Hepatocyte (in vitro differentiated cells): ENCODE measurements around the gene PHYKPL.

ENCODE experiments used
- CTCF ChIP-seq: fragments of 200-600 bp; sonication (generic); IDR thresholded peaks from 2 replicates; pipeline ENCODE4 v1.5.1; 2016; ENCODE audit warnings: antibody characterized with exemption, mild to moderate bottlenecking; ENCODE audit not compliant: poor library complexity
- EZH2 ChIP-seq: fragments of 200-600 bp; sonication (generic); IDR thresholded peaks from 2 replicates; pipeline ENCODE4 v1.6.1; 2016; ENCODE audit warnings: antibody characterized with exemption, mild to moderate bottlenecking, borderline replicate concordance

- TF ChIP-seq CTCF: no peak
- TF ChIP-seq EZH2: no peak
Measured at GRCh38 chr5:178212241-178213002, 20.2 kb downstream of the PHYKPL start.
